ENCODE measurements around the gene ZNF414. TPM values are rescaled to one million over a fixed set of nuclear protein-coding genes. Genes with fewer than 3 reads are reported as not detected.

The ZNF414 gene
- total RNA-seq, 1 donor from 2014 or later, result 27.2 TPM

DNA sequence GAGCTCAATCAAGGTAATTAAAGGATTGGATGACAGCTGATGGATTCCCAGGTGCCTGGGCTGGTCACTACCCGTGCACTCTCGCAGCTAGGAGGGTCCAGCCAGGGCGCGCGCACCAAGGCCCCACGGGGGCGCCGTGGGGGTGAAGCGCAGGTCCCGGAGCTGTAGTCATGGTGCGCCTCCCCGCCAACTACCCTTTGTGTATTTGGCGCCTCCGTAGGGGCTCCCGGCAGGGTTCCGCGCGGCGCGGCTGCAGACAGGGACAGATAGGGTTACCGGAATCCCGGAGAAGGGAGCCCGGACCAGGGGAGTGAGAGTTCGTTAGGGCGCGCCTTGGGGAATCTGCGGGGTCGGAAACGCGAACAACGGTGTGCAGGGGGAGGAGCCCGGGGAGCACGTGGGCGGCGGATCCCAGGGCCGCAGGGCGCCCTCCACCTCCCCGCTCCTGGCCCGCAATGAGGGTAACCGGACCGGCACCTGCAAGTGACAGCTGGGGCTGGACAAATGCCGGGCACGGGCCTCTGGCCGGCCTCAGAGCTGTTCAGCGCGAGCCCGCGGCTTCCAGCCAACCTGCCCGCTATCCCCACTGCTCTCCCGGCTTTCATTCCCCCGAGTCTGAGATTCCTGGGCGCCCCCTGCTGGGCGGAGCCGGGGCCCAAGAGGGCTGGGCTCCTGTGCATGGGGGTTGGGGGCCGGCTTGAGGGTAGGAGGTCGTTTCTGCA is 8.1 kb downstream of the ZNF414 start:
- Mint-ChIP-seq H3K36me3 (ENCODE audit: unreplicated experiment) (no peaks in the 10 kb centered on the region), H3K4me1 (ENCODE audit: low read depth, unreplicated experiment) (peaks cover 3% of the 10 kb centered on the region), H3K9me3 (ENCODE audit: unreplicated experiment) (peaks cover 1% of the 10 kb centered on the region), H3K27me3 (ENCODE audit: unreplicated experiment) (peaks cover 2% of the 10 kb centered on the region), H3K4me3 (ENCODE audit: unreplicated experiment) (peak overlapping the region; percentile 85), H3K27ac (ENCODE audit: unreplicated experiment) (peak overlapping the region; percentile 72)
- TF ChIP-seq, protein P1, sequence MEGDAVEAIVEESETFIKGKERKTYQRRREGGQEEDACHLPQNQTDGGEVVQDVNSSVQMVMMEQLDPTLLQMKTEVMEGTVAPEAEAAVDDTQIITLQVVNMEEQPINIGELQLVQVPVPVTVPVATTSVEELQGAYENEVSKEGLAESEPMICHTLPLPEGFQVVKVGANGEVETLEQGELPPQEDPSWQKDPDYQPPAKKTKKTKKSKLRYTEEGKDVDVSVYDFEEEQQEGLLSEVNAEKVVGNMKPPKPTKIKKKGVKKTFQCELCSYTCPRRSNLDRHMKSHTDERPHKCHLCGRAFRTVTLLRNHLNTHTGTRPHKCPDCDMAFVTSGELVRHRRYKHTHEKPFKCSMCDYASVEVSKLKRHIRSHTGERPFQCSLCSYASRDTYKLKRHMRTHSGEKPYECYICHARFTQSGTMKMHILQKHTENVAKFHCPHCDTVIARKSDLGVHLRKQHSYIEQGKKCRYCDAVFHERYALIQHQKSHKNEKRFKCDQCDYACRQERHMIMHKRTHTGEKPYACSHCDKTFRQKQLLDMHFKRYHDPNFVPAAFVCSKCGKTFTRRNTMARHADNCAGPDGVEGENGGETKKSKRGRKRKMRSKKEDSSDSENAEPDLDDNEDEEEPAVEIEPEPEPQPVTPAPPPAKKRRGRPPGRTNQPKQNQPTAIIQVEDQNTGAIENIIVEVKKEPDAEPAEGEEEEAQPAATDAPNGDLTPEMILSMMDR (IDR thresholded peaks at IDR 0.05; ENCODE audit: partially characterized antibody, unreplicated experiment), result peak; percentile 89
- peak; percentile 88 for DNase-seq

DNA sequence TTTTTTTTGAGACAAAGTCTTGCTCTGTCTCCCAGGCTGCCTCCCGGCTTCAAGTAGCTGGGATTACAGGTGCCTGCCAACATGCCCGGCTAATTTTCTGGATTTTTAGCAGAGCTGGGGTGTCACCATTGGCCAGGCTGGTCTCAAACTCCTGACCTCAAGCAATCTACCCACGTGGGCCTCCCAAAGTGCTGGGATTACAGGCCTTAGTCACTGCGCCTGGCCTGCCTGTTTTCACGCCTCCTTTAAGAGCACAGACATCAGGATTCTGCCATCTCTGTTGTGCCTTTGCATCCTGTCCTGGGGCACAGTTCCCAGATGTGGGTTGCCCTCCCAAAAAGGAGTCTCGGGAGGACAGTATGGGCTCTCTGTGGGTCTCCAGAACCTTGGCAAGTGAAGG is 9.0 kb downstream of the ZNF414 start:
- Mint-ChIP-seq H3K36me3 (ENCODE audit: unreplicated experiment) (no peaks in the 10 kb centered on the region), H3K27ac (ENCODE audit: unreplicated experiment) (no peak overlapping the region), H3K27me3 (ENCODE audit: unreplicated experiment) (peaks cover 7% of the 10 kb centered on the region), H3K4me3 (ENCODE audit: unreplicated experiment) (peak overlapping the region; percentile 77), H3K4me1 (ENCODE audit: low read depth, unreplicated experiment) (peaks cover 3% of the 10 kb centered on the region), H3K9me3 (ENCODE audit: unreplicated experiment) (peaks cover 1% of the 10 kb centered on the region)
- TF ChIP-seq, protein P1 (IDR thresholded peaks at IDR 0.05; ENCODE audit: partially characterized antibody, unreplicated experiment), result no peak
- no peak for DNase-seq

DNA sequence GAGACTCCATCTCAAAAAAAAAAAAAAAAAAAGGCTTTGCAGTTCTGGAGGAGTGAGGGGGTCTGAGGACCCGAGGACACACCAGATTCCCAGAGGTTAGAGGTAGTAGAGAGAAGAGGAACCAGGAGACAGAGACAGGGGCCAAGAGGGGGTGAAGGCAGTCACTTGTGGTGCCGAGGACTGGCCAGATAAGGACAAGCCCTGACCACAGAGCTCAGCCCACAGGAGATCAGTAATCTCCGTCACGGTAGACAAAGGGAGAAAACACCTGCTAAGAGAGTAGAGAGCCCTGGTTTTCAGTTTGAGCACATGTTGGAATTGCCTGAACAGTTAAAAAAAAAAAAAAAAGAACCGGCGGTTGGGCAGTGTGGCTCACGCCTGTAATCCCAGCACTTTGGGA is 9.8 kb downstream of the ZNF414 start:
- no peaks in the 10 kb centered on the region for H3K36me3 Mint-ChIP-seq (ENCODE audit: unreplicated experiment)
- H3K27ac Mint-ChIP-seq (ENCODE audit: unreplicated experiment), result no peak overlapping the region
- TF ChIP-seq, protein P1 (IDR thresholded peaks at IDR 0.05; ENCODE audit: partially characterized antibody, unreplicated experiment), result no peak
- H3K4me1 Mint-ChIP-seq (ENCODE audit: low read depth, unreplicated experiment), result peaks cover 3% of the 10 kb centered on the region
- DNase-seq, result no peak
- peaks cover 7% of the 10 kb centered on the region for H3K27me3 Mint-ChIP-seq (ENCODE audit: unreplicated experiment)
- peaks cover 1% of the 10 kb centered on the region for H3K9me3 Mint-ChIP-seq (ENCODE audit: unreplicated experiment)
- H3K4me3 Mint-ChIP-seq (ENCODE audit: unreplicated experiment), result no peak overlapping the region

DNA sequence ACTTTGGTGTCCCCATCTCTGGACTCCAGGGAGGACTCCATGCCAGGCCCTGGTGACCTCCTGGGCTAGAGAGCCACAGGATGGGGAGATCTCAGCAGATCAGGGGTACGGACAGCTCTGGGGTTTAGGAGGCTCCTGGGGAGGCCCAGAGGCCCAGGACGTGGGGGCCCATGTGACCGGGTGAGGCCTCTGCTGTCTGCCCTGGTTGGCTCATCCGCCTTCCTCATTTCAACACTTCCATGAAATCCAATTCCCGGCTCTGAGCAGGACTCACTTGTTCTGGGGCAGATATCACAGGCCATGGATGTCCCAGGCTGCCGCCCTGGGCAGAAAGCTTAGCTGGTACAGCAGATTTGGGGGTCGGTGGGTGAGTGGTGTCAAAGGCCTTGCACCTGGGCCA is 10.5 kb downstream of the ZNF414 start:
- H3K9me3 Mint-ChIP-seq (ENCODE audit: unreplicated experiment), result peaks cover 1% of the 10 kb centered on the region
- no peak overlapping the region for H3K27ac Mint-ChIP-seq (ENCODE audit: unreplicated experiment)
- TF ChIP-seq, protein P1 (IDR thresholded peaks at IDR 0.05; ENCODE audit: partially characterized antibody, unreplicated experiment), result no peak
- no peak overlapping the region for H3K4me3 Mint-ChIP-seq (ENCODE audit: unreplicated experiment)
- DNase-seq, result no peak
- H3K4me1 Mint-ChIP-seq (ENCODE audit: low read depth, unreplicated experiment), result peaks cover 3% of the 10 kb centered on the region
- H3K27me3 Mint-ChIP-seq (ENCODE audit: unreplicated experiment), result peaks cover 7% of the 10 kb centered on the region
- no peaks in the 10 kb centered on the region for H3K36me3 Mint-ChIP-seq (ENCODE audit: unreplicated experiment)

DNA sequence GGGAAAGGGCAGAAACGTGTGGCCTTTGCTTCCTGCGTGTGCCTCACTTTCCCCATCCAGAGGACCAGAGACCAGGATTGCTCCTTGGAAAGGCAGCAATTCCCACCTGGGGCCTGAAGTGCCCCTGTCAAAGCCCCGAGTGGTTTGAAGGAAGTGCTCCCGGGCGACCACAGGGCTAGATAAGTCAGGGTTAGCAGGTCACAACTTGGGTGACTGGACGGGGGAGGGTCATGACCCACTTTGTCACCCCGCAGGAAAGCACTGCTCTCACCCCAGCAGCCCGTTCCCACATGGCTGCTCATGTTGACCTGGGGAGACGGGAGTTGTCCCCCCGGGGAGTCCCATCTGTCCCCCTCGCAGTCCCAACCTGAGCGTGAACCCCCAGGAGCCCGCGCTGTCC is 12.0 kb downstream of the ZNF414 start:
- Mint-ChIP-seq H3K9me3 (ENCODE audit: unreplicated experiment) (peaks cover 1% of the 10 kb centered on the region), H3K4me3 (ENCODE audit: unreplicated experiment) (no peak overlapping the region), H3K4me1 (ENCODE audit: low read depth, unreplicated experiment) (peaks cover 3% of the 10 kb centered on the region), H3K27ac (ENCODE audit: unreplicated experiment) (no peak overlapping the region), H3K36me3 (ENCODE audit: unreplicated experiment) (no peaks in the 10 kb centered on the region), H3K27me3 (ENCODE audit: unreplicated experiment) (peaks cover 7% of the 10 kb centered on the region)
- TF ChIP-seq, protein P1 (IDR thresholded peaks at IDR 0.05; ENCODE audit: partially characterized antibody, unreplicated experiment), result no peak
- no peak for DNase-seq

Measured in glutamatergic neuron (in vitro differentiated cells).